HG02798 (cell line): ENCODE results near the gene COPE.

Source experiments
- ATAC-seq: cut with Tn5 transposase; IDR thresholded peaks from one replicate; pipeline ENCODE4 v1.9.1; 2021; ENCODE audit warnings: mild to moderate bottlenecking; ENCODE audit not compliant: unreplicated experiment, poor library complexity

COPE gene

DNA sequence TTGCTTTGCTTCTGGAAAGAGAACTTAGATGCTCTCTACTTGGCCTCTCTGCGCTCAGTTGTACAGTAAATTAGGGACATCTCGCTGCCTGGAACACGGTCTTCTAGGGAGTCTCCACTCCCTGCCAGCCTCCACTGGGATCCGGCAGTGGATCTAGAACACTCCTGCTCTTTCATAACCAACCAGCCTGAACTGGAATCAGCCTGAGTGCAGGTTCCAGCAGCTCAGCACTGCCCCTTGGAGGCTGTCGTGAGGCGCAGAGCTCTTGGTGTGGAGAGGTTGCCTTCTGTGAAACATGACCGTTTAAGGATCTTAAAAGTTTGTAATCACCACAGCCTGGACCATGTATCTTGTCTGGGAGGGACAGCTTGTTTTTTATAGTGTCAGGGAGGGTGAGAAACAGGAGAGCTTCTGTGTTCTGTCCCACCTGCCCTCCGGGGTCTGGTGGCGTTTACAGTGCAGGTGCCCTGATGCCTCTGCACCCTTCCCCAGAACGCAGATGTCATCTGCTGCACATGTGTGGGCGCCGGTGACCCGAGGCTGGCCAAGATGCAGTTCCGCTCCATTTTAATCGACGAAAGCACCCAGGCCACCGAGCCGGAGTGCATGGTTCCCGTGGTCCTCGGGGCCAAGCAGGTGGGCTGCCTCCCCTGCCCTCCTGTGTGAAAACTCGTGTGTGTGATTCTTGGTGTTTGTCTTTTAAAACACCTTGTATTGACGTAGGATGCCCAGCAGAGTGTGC, 62.6 kb downstream of the COPE start:
- no peak for ATAC-seq

- ATAC-seq, result no peak
Measured at GRCh38 chr19:18855647-18856384, 63.4 kb downstream of the COPE start.

DNA sequence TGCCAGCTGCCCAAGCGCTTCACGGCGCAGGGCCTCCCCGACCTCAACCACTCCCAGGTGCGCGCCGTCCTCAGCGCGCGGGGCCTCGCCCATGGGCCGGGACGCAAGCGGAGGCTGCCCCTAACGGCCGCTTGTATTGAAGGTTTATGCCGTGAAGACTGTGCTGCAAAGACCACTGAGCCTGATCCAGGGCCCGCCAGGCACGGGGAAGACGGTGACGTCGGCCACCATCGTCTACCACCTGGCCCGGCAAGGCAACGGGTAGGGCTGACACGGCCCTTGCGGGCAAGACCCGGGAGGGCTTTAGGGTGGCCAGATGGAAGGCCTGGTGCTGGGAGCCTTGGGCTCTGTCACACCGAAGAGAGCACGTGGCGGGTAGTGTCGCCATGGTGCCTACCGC, 64.2 kb downstream of the COPE start:
- ATAC-seq, result no peak

- ATAC-seq, result no peak
Measured at GRCh38 chr19:18853755-18854427, 65.3 kb downstream of the COPE start.

- ATAC-seq, result no peak
Measured at GRCh38 chr19:18852648-18853047, 66.5 kb downstream of the COPE start.

DNA sequence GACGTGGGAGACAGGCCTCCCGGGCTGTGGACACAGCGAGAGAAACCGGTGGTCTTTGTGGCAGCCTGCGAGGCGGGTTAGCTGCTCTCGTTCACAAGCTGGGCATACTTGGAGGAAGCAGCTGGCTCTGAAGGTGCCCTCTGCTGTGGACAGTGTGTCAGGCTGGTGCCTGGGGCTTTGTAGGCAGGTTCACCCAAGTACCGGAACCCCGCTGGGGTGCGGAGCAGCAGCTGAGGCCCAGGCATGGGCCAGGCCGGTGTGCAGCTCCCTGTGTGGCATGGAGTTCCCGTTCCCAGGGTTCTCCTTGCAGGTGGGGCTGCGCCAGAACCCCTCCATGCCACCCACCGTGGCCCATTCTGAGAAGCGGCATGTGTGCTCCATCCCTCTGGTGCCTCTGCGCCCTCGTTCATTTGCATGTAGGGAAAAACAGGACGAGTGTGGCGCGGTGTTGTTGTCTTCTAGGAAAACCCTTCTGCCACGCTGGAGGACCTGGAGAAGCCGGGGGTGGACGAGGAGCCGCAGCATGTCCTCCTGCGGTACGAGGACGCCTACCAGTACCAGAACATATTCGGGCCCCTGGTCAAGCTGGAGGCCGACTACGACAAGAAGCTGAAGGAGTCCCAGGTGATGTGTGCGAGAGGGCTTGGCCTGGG, 67.4 kb downstream of the COPE start:
- ATAC-seq, result no peak

DNA sequence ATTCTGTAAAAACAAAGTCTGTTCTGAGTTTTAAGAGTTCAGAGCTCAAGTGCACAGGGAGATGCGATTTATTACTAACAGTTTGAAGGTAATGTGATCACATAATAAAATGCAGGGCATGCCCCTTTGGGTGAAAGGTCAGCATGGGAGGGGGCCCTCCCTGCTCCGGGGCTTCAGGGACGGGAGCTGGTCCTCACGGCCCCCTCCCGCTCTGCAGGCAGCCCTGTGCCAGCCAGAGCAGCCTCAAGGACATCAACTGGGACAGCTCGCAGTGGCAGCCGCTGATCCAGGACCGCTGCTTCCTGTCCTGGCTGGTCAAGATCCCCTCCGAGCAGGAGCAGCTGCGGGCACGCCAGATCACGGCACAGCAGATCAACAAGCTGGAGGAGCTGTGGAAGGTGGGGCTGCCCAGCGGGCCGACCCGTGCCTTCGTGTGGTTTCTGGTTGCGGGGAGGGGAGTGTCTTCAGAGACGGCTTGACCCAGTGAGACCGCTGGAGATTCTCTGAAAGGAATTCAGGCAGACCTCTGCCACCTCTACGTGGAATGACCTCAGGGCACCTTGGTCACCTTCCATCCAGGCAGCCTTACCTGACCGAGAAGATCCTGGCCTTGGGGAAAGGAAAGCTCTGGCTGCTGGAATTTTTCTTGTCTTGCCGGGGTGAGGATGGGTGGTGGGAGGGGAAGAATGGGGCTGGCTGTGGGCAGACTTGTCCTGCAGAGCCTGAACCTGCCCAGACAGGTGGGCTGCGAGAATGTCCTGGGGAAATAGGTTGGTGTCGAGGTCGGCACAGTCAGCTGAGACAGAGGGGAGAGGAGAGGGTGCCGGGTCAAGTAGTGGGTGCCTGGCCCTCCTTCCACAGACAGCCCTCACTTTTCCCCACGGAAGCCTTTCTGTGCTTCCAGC, 68.5 kb downstream of the COPE start:
- ATAC-seq, result no peak

GRCh38 chr19:18849838-18850400, 69.3 kb downstream of the COPE start:
- no peak for ATAC-seq
